HG03280 (cell line): ENCODE results near the gene SH2D2A.
"Not testable (repeated sequence)": the region's sequence is repeated elsewhere in the genome, so short reads cannot be mapped to it uniquely, and the experiment has no call there.

Source experiments
- ATAC-seq: cut with Tn5 transposase; IDR thresholded peaks from one replicate; pipeline ENCODE4 v1.9.1; 2021; ENCODE audit warnings: mild to moderate bottlenecking, moderate library complexity; ENCODE audit not compliant: unreplicated experiment

Gene SH2D2A

DNA sequence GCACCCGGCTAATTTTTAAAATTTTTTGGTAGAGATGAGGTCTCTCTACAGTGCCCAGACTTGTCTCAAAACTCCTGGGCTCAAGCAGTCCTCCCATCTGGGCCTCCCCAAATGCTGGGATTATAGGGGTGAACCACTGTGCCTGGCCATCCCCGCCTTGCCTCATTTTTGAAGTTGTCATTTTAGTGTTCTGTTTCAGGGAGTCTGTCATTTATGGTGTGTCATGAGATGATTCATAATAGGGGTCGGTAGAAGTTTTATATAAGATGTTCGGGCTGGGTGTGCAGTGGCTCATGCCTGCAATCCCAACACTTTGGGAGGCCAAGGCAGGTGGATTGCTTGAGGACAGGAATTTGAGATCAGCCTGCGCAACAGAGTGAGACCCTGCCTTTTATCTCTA, 40.8 kb downstream of the SH2D2A start:
- no peak for ATAC-seq

DNA sequence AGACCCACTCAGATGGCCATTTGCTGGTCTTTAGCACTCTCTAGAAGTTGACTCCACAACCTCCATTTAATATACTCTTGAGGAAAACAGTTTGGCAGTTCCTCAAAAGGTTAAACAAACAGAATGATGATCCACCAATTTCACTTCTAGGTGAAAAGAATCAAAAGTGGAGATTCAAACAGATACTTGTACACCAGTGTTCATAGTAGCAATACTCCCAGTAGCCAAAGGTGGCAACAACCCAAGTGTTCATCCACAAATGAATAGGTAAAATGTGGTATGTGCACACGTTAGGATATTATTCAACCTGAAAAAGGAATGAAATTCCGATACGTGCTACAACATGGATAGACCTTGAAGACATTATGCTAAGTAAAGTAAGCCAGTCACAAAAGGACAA, 43.0 kb downstream of the SH2D2A start:
- no peak for ATAC-seq

DNA sequence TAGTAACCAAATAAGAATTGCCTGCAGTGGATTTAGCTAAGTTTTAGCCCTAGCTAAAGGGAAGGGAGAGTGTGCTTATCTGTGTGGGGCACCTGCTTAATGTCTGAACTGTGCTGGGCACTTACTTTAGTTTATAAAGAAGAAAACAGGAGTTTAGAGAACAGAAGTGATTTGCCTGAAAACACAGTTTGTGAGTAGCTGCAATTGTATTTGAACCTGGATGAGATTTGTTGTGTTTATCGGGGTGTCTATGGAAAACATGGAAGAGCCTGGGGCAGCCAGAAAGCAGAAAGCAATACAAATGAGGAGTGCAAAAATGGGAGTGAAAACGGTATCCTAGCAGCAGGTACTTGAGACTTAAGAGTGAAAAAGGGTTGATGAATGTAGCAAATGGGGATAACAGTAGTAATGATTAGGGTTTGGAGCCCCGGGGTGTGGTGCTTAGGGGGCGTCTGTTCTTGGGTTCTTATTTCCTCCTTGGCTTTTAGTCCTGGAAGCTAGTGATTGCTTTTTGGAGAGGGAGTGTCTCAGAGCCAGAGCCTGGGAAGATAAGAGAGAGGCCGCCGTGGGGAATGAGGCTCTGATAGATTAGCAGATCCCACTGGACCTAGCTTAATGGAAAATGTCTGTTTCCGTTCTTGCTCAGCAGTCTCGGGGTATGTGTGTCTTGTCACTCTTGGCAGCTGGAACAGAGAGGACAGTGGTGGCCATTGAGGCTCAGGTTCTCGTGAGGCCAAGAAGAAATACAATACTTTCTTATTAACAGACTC, 43.7 kb downstream of the SH2D2A start:
- no peak for ATAC-seq

DNA sequence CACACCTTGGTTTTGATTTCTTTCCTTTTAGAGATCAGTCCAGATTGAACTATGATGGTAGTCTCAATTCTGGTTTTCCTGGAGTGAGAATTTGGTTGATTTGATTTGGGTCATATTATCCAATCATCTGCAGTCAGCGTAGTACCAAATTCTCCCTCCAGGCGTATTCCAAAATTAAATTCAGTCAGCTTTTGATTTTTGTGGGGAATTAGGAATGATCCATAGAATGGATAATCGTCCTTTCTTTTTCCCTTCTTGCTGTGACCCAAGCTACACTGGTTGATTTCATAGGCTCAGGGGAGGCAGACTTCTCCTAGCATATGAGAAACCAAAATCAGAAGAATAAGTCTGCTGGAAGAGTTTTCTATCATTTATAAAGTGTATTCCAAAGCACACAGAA, 44.4 kb downstream of the SH2D2A start:
- ATAC-seq = no peak

DNA sequence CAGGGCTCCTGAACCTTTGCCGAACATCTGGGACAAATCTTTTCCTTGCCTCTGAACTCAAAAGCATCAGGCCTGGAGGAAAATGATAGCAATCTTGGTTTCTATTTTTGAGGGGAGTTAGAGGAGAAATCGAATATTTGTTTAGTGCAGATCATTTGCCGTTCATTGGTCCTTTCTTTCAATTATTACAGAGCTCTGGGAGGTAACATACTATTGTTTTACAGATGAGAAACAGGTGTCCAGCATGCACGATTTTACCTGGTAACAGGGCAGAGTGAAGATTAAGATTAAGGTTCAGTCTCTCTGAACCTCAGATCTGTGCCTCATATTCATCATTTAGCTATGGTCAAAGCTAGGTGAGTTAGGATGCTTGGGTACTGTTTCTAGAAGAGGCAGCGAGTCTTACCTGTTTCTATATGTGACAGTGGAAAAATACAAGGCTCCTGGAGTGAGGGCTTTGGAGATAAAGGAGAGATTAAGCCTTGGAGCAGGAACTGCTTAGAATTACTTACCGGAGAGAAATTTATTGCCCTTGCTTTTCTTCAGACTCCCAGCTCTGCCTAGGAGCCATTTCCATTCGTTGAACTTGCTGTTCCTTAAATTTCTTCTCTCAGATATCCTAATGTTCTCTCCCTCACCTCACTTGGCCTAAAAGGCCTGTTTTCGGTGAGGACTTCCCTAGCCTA, 47.9 kb downstream of the SH2D2A start:
- ATAC-seq = no peak

DNA sequence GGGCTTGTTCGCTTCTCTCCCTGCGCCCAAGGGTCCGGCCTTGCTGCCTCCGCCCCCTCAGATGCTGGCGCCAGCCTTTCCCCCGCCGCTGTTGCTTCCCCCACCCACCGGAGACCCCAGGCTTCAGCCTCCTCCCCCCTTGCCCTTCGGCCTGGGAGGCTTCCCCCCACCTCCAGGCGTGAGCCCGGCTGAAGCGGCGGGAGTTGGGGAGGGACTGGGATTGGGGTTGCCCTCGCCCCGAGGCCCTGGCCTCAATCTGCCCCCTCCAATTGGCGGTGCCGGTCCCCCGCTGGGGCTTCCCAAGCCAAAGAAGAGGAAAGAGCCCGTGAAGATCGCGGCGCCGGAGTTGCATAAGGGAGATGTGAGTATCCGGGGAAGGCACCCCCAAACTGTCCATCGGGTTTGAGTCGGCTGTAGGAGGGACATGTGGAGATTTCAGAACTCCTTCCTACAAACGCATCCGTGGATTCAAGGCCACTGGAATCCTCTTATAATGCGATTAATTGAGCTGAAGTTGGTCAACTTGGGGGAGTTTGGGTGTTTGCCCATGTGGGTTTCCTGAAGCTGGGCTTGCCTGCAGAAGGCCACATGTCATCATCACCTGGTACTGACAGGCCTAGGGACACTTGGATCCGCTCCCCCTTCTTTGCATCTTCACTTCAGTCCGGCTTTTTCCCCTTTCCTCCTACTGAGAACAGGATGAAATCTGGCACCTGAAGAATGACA, 48.6 kb downstream of the SH2D2A start:
- ATAC-seq = peak; percentile 3

DNA sequence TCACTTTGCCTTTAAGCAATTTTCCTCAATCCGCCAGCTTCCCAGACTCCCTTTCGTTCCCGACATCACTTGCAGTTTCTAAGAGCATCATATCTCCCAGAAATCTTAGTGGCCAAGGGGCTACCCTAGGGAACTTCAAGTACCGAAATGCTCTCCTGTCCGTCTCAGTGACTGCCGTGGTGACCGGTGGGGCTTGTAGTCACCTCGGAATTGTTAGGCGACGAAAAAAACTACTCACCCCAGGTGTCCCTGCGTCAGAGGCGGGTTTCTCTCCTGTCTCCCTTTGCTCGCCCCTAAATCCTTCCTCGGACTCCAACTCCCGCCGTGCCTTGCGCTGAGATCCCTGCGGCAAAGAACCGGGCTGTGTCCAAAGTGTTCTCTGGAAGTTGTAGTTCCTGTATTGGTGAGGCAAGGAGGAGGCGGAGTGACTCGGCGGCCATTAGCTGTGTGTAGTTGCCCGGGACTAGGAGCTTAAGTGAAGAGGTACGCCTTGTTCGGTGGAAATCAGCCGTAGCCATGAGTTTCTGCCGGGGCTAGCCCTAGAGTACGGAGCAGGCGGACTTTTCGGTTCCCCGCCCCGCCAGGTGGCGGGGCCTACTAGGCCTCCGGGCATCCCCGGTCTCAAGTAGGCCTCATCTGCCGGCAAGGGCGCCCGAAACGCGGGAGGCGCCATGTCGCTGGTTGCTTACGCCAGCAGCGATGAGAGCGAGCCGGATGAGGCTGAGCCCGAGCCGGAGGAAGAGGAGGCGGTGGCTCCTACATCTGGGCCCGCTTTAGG, 49.4 kb downstream of the SH2D2A start, which contains the start of gene PRCC:
Gene PRCC (plus strand): TSS at position 435 of the 778 bp plus-strand sequence. CDS start 237 bp downstream, at position 672.
- peak; percentile 88 for ATAC-seq

DNA sequence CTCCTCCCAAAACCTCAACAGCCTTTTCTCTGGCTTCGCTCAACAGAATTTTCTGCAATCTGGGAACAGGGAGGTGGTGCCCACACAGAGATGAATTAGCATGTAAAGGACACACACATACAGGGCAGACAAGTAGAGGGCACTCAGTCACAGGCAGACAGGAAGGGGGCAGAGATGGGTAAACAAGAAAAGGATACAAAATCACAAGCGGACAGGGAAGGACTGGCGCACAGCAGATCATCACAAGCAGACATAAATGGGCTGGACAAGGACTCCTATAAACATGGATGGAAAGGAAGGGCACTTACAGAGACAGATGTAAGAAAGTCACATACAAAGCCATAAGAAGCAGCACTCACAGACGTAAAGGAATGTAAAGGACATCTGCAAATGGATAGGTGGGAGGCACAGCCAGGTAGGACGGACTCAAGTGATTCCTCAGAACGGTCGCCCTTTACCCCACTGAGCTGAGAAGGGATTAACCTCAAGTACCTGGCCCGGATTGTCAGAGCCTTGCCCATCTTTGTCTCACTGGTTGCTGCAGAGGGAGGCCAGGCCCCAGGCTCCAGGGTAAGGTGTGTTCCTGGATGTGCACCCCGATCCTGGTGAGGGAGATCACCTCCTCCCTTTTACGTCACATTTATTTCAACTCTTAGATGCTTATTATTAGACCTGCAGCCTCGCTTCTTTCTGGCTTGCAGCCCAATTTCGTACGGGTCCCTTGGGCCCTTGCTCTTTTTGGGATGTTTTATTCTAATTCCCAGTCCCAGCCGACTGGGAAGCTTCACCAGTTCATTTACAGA, 50.1 kb downstream of the SH2D2A start:
- ATAC-seq = peak; percentile 9

DNA sequence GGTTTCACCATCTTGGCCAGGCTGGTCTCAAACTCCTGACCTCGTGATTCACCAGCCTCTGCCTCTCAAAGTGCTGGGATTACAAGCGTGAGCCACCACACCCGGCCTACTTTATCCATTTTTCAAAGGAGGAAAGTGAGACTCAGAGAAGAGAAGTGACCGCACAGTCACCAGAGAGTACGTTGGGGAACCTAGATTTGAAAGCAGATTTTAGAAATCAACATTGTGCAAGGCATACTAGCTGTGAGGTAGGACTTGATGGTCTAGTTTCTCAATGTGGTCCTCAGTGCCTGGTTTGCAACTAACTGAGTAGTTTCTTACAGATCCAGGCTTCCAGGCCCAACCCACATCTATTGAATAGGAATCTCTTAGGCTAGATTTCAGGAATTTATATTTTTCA, 51.0 kb downstream of the SH2D2A start:
- ATAC-seq = no peak

DNA sequence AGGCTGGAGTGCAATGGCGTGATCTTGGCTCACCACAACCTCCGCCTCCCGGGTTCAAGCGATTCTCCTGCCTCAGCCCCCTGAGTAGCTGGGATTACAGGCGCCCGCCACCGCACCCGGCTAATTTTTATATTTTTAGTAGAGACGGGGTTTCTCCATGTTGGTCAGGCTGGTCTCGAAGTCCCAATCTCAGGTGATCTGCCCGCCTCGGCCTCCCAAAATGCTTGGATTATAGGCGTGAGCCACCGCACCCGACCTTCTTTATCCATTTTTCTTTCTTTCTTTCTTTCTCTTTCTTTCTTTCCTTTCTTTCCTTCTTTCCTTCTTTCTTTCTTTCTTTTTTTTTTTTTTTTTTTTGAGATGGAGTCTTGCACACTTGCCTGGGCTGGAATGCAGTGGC, 51.5 kb downstream of the SH2D2A start:
- not testable (repeated sequence) for ATAC-seq

DNA sequence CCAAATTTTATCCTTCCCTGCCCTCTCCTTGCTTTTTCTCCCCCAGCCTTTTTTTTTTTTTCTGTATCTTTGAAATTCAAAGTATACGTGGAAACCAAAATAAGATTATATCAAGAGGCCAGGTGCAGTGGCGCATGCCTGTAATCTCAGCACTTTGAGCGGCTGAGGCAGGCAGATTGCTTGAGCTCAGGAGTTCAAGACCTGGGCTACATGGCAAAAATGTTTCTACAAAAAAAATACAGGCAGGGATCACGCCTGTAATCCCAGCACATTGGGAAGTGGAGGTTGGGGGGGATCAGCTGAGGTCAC, 55.9 kb downstream of the SH2D2A start:
- ATAC-seq = no peak

DNA sequence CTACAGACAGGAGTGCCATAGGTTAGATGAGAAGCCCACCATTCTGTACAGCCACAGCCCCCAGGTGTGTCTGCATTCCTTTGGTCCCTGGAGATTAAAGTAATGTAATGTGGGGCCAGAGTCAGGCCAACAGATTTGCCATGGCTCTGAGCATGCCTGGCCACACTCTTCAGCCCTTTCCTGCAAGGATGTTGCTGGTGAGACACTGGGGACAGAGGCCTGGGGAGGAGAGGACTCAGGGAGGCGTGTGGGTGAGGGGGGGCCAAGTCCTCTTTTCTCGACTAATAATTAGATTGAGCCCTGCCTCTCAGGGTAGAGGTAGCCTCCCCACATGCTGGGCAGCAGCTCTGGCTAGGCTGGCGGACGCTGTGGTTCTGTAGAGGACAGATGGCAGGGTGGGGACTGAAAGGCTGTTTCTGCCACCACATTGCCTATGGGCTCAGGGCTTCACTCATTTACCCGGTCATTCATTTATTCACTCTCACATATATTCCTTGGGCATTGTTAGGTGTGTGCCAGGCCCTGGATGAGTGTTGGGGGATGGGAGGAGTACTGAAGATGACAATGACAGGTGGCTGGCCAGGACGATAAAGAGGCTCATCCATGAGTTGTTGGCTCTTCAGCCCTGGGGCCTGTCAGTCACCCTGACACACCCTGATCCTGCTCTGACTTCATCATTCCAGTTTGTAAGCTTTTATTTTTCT, 56.4 kb downstream of the SH2D2A start:
- no peak for ATAC-seq

DNA sequence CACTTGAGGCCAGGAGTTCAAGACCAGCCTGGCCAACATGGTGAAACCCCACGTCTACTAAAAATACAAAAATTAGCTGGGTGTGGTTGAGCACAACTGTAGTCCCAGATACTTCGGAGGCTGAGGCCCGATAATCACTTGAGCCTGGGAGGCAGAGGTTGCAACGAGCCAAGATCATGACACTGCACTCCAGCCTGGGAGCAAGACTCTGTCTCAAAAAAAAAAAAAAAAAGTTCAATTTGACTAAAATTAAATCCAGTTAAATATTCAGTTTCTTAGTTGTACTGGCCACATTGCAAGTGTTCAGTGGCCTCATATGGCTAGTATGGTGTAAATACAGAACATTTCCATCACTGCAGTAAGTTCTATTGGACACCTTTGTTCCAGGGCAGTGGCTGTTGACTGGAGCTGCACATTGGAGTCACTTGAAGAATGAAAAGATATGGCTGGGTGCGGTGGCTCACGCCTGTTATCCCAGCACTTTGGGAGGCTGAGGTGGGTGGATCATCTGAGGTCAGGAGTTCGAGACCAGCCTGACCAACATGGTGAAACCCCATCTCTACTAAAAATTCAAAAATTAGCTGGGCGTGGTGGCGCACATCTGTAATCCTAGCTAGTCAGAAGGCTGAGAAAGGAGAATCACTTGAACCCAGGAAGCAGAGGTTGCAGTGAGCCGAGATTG, 58.9 kb downstream of the SH2D2A start:
- ATAC-seq = not testable (repeated sequence)

DNA sequence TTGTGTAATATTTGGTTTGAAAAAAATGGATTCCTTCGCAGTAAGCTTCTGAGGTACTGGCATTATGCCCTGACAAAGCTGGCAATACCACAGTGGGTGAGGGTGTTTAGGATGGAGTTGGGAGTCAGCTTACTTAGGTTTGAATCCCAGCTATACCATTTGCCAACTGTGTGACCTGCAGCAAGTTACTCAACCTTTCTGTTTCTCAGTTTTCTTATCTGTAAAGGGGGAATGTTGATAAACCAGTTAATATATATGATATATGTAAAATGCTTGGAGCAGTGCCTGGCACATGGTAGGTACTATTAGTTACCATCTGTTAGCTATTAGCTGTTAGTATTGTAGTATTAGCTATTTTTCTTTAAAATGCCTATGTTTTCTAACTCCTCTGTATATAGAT, 60.3 kb downstream of the SH2D2A start:
- no peak for ATAC-seq
